ENCODE results near the gene IL18BP.

- TF ChIP-seq CTCF (IDR thresholded peaks at IDR 0.05; ENCODE audit: extremely low read depth in 1 of 2, insufficient read depth in 1 of 2, low read depth in 1 of 2, low read length in 2 of 2), result no peak
- TF ChIP-seq MAX (IDR thresholded peaks at IDR 0.05; ENCODE audit: insufficient read depth, insufficient read length), result no peak
- TF ChIP-seq POLR2A (IDR thresholded peaks at IDR 0.05; ENCODE audit: low read depth, low read length), result no peak
- TF ChIP-seq POLR2AphosphoS5 (IDR thresholded peaks at IDR 0.05; ENCODE audit: insufficient read depth, low read depth, low read length), result no peak
- TF ChIP-seq MYC (IDR thresholded peaks at IDR 0.05; ENCODE audit: low read depth, low read length), result no peak
- no peak for TF ChIP-seq EZH2 (IDR thresholded peaks at IDR 0.05; ENCODE audit: borderline replicate concordance, low read depth, low read length, severe bottlenecking)
- TF ChIP-seq GATA2 (IDR thresholded peaks at IDR 0.05; ENCODE audit: insufficient read depth, insufficient read length, low read depth, low read length), result no peak
Measured at GRCh38 chr11:71979602-71980001, 19.1 kb upstream of the IL18BP start.
